NK-92 treated with Interleukin-12 subunit alpha and Interleukin-12 subunit beta, amount 100 ng/mL, for 24 hours (cell line): ENCODE data around the gene SLC7A1.

Experiments
- DNase-seq: peaks from one replicate; lab custom pipeline; 2025; lab: John Stamatoyannopoulos, UW

Gene SLC7A1

DNA sequence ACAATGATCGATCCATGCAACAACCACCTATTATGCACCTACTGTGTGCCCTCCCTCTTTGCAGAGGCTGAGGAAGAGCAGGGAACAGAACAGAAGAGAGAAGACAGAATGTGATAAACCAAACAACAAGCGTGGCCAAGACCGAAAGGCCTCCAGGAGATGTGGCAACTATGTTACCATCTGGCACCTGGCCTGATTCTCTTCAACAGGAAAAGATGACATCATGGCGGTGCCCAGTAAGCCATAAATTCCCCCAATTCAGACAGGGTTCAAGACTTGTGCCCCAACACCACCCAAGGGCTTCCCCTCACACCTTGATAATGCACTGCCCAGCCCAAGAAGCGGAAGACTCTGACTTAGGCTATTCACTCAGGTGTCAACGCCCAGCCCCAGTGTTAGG is 44.3 kb downstream of the SLC7A1 start:
- DNase-seq = no peak

- no peak for DNase-seq
Measured at GRCh38 chr13:29550430-29550988, 45.0 kb downstream of the SLC7A1 start.

DNA sequence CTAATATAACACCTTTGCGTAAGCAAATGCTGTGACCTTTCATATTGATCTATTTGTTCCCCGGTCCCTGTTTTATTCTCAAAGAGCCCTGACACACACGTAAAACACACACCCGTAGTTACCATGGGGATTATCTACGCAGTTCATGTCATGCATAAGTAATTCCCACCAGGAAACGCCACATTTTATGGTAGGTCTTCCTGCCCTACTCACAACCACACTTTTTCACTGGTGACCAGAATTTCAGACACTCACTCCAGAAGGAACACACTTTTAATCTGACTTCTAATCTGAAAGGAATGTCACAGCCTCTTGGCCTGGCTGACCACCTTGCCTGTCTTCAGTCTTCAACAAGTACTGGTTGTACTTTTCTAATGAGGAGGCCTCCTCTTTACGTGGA is 46.8 kb downstream of the SLC7A1 start:
- DNase-seq = no peak

- DNase-seq = no peak
Measured at GRCh38 chr13:29547153-29547552, 48.3 kb downstream of the SLC7A1 start.

DNA sequence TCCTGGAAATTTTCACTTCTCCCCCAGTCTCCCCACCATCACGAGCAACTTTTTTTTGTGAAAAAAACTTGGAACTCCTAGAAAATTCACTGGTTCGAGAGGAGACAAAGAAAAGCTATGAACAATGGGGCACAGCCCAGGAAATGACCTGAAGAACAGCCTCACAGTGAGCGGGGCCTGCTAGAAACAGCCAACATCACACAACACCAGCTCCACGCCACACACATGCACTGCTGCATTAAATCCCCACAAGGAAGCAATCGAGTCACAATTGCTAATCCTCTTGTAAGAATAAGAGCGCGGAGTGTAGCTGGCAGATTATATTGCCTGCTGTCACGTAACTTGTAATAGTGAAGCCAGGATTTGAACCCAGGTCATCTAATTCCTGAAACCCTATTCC is 48.8 kb downstream of the SLC7A1 start:
- DNase-seq = no peak

DNA sequence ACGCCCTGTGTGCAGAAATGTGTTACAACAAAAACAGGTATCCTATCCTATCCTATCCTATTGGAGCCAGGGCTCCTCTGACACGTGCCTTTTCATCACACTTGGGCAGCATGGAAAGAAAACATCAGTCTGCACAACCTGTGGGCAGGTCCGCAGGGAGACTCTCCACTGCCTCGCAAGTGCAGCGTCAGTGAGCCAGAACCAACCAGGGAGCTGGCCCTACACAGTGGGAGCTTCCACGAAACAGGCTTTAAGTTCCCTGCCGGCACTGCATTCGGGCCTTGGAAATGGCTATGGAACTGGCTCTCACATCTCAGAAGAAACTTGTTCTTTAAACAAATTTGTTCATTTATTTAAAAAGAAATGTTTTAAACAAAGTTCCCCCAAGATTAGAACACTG is 49.5 kb downstream of the SLC7A1 start:
- DNase-seq = no peak

GRCh38 chr13:29543230-29544215 is 52.0 kb downstream of the SLC7A1 start:
- no peak for DNase-seq

GRCh38 chr13:29542381-29542780 is 53.1 kb downstream of the SLC7A1 start:
- DNase-seq = no peak

DNA sequence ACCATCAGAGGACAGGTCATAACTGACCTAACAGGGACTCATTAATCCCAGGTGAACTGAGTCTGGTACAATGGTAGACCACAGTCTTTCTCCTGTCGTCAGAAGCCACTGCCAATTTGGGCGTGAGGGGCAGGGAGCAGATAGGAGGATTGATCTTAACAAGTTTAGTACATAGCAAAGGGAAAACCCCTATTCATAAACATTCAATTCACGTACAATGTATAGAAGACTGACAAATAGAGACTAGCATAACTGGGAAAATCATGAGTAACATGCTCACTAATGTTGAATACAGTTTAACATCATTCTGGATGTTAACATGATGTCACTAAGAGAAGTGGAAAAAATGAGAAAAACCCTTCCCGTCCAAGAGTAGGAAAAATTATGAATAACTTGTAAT is 54.1 kb downstream of the SLC7A1 start:
- no peak for DNase-seq

- DNase-seq = no peak
Measured at GRCh38 chr13:29540799-29541198, 54.7 kb downstream of the SLC7A1 start.

GRCh38 chr13:29540334-29540733 is 55.2 kb downstream of the SLC7A1 start:
- DNase-seq = no peak

DNA sequence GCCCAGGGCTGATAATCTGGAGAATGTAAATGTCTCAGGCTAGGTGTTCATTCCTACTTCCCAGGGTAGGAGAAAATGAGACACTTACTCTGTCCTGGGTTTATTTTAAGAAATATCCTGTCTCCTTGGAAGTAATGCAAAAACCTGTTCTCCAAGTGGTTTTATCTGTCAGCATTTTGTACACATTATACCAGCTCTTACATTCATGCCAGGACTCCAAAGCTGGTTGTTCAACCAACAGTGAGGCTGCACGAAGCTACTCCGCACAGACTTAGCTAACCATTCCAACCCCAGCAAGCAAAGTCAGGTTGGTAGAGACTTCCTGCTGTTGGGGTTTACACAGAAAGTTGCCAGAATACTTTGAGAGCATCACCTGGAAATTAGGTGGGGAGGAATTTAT is 55.6 kb downstream of the SLC7A1 start:
- no peak for DNase-seq

DNA sequence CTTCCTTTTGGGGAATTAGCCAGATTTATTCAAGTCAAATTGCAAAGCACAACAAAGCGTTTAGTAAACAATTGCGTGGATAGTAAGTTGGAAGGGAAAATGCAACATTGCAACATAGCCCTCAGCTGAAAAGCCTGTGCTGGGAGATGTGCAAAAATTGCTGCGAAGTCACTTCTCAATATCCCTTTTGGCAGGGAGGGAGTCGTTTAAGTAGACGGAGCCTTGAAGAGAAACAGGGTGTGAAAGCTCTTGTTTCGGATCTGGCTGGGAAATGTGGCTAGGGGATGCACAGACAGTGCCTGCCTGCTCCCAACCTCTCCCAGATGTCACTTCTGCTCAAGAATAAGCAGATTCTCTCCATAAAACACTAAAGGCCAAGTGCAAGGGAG is 56.8 kb downstream of the SLC7A1 start:
- no peak for DNase-seq

GRCh38 chr13:29537736-29538651 is 57.5 kb downstream of the SLC7A1 start:
- DNase-seq = no peak

GRCh38 chr13:29536853-29537252 is 58.6 kb downstream of the SLC7A1 start:
- DNase-seq = no peak

GRCh38 chr13:29535663-29536655 is 59.5 kb downstream of the SLC7A1 start:
- DNase-seq = no peak

- DNase-seq = no peak
Measured at GRCh38 chr13:29534083-29534482, 61.4 kb downstream of the SLC7A1 start.

DNA sequence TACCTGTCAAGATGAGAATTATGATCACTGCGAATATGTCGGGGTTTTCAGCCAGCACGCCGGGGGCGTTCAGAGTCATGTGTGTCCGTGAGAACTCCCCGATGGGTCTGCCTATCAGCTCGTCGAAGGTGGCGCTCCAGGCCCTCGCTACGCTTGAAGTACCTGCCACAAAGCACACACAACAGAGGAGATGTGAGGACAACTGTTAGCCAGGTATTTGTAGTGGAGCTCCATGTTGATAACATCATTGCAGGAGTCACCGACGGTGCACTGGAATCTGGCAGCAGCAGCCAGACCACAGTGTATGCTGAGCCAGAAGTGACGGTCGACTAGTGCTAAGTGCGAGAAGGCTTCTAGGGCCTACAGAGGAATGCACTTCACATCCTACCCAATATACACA is 62.7 kb downstream of the SLC7A1 start:
- no peak for DNase-seq

GRCh38 chr13:29532116-29532515 is 63.4 kb downstream of the SLC7A1 start:
- DNase-seq = no peak

- DNase-seq = no peak
Measured at GRCh38 chr13:29530901-29531300, 64.6 kb downstream of the SLC7A1 start.

DNA sequence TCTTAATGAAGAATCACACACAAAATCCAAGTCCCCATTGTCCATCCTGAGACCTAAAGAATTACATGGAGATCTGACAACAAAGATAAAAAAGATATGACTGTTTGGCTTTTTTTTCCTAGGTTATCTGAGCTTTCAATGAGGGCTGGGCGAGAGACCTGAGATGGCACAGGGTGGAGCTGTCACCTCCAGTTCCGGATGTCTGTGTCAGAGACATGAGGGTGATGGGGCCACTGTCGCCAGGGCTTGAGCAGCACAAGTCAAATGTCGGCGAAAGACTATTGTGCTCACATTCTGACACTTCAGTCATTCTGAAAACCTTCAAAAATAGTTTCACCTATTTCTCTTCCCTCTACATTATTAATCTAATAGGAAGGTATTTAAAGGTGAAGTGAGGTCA is 65.7 kb downstream of the SLC7A1 start:
- no peak for DNase-seq
